Measurements from ENCODE around the gene TKFC.
"Not testable (repeated sequence)": the region's sequence is repeated elsewhere in the genome, so short reads cannot be mapped to it uniquely, and the experiment has no call there.

DNA sequence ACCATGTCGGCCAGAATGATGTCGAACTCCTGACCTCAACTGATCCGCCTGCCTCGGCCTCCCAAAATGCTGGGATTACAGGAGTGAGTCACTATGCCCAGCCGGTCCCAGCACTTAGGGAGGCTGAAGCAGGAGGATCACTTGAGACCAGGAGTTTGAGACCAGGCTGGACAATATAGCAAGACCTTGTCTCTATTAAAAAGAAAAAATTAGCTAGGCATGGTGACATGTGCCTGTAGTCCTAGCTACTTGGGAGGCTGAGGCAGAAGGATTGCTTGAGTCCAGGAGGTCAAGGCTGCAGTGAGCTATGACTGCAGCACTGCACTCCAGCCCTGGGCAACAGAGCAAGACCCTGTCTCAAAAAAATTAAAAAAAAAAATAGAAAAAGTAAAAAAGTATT, 50.8 kb downstream of the TKFC start:
- TF ChIP-seq, protein P1, sequence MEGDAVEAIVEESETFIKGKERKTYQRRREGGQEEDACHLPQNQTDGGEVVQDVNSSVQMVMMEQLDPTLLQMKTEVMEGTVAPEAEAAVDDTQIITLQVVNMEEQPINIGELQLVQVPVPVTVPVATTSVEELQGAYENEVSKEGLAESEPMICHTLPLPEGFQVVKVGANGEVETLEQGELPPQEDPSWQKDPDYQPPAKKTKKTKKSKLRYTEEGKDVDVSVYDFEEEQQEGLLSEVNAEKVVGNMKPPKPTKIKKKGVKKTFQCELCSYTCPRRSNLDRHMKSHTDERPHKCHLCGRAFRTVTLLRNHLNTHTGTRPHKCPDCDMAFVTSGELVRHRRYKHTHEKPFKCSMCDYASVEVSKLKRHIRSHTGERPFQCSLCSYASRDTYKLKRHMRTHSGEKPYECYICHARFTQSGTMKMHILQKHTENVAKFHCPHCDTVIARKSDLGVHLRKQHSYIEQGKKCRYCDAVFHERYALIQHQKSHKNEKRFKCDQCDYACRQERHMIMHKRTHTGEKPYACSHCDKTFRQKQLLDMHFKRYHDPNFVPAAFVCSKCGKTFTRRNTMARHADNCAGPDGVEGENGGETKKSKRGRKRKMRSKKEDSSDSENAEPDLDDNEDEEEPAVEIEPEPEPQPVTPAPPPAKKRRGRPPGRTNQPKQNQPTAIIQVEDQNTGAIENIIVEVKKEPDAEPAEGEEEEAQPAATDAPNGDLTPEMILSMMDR (conservative IDR thresholded peaks at IDR 0.05) = not testable (repeated sequence)
- not testable (repeated sequence) for TF ChIP-seq ZFX (IDR thresholded peaks at IDR 0.05)
